HG02571 (cell line): Measurements from ENCODE around the gene UBQLN3.

Source experiments
- ATAC-seq: cut with Tn5 transposase; IDR thresholded peaks from one replicate; pipeline ENCODE4 v1.9.1; 2021; ENCODE audit warnings: mild to moderate bottlenecking, moderate library complexity; ENCODE audit not compliant: unreplicated experiment

UBQLN3 gene

GRCh38 chr11:5507177-5507932 is 2.4 kb downstream of the UBQLN3 start:
- no peak for ATAC-seq

DNA sequence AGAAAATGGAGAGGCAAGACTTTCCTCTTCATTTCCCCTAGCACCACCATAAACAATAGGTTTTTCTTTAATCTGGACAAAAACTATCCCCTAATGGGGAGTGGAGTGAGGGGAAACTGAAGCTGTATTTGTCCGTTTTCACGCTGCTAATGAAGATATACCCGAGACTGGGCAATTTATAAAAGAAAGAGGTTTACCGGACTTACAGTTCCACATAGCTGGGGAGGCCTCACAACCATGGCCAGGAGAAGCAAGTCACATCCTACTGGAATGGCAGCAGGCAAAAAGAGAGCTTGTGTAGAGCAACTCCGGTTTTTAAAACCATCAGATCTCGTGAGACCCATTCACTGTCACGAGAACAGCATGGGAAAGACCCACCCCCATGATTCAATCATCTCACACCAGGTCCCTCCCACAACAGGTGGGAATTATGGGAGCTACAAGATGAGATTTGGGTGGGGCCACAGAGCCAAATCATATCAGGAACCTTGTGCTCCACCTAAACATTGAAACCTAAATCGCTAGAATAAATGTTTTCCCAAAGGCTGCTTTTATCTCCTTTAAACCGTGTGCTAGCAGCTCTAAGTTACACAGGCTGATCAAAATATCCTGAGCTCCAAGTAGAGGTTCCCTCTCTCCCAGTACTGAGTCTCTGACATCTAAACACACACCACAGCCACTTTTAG is 4.3 kb downstream of the UBQLN3 start:
- ATAC-seq, result no peak

- no peak for ATAC-seq
Measured at GRCh38 chr11:5504403-5504921, 5.3 kb downstream of the UBQLN3 start.

DNA sequence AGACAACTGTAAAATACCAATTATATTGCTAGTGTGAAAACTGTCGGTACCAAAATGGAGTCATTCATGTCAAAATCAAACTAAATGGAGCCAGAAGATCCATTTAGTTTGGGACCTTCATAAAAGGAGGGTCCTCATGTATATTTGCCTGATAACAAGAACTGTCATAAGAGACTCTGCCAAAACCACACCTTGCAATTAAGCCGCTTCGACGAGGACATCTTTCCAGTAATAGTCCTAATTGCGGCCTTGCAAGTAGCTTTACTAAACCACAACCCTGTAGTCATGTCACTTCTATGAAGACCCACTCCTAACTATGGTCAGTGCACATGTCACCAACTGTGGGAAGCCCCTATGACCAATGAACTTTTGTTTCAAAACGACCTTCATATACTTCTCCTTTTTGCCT is 9.4 kb downstream of the UBQLN3 start:
- ATAC-seq, result no peak

DNA sequence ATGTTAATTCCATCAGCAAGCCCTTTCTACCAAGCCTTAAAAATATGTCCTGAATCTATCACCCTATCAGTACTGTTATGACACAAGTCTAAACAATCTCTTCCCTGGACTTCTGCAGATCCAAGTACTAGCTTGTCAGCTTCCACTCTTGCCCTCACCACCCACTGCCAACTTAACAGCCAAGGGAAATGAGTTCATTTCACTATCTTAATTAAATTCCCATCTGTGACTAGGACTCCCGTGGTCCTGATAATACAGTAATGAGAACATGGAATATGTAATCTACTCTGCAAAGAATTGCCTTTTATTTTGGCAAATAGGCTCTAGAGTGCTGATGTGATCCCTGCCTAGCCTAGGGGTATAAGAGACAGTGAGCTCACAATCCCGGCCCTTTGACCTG is 10.1 kb downstream of the UBQLN3 start:
- no peak for ATAC-seq

DNA sequence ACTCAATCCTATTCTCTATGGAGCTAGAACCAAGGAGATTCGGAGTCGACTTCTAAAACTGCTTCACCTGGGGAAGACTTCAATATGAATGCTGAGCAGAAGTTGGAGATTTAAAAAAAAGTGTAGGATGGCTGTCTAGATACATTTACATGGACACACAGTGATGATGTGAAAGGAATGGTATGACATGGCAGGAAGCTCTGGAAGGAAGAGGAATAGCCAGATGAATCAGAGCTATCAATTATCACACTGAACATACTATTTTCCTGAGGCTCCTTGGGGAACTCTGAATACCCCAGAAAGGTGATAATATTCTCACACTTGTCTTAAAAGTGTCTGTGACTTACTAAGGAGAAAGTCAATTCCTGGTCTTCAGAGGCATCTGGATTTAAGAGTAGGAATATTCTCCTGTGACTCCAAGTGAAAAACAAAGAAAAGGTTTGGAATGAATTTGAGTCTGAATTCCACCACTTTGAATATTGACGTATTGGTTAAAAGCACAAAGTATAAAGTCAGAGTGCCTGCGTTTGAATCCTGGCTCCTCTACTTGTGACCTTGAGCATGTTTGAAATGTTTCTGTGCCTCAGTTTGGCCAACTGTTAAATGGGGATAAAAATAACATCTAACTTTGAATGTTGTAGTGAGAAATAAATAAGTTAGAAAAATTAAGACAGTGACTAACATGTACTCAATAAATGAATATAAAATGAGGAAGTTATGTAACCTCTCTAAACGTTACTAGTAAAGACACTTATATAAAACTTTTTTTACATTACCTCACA is 20.0 kb downstream of the UBQLN3 start:
- ATAC-seq, result no peak

- no peak for ATAC-seq
Measured at GRCh38 chr11:5488798-5489399, 20.9 kb downstream of the UBQLN3 start.

- no peak for ATAC-seq
Measured at GRCh38 chr11:5488385-5488784, 21.4 kb downstream of the UBQLN3 start, which contains the start of gene OR52D1. Gene OR52D1, plus strand, starts transcription at chr11:5488685. Its CDS starts 22 bp downstream, at chr11:5488707.

GRCh38 chr11:5486421-5486820 is 23.3 kb downstream of the UBQLN3 start:
- ATAC-seq, result no peak

DNA sequence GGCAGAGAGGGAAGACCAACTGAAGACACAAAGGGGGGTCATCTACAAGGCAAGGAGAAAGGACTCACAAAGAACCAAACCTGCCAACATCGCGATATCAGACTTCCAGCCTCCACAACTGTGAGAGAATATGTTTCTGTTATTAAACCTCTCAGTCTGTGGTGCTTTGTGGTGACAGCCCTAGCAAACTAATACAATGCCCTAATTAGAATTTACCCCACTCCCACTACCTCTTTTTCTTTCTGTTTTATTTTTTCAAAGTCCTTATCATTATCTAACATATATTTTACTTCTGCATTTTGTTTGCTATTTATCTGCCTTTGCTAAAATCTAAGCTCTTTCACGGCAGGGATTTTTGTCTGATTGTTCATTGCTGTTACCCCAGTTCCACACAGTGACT is 23.8 kb downstream of the UBQLN3 start:
- ATAC-seq, result no peak

GRCh38 chr11:5476186-5476819 is 33.5 kb downstream of the UBQLN3 start:
- peak; percentile 63 for ATAC-seq

DNA sequence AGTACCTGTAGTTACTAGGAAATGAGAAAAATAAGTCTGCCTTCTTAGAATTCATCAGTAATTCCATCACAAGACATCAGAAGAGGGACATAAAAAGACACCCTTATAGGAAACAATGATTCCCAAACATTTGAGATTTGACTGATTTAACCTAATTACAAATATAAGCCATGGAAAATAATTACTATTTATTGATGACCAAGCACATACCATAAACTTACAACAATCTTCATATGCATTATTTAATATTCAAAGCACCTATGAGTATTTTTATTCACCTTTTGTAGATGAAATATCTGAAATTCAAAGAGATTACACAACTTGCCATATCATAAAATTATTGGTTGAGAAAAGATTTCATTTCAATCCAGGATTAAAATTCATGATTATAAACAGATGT is 35.8 kb downstream of the UBQLN3 start:
- no peak for ATAC-seq

DNA sequence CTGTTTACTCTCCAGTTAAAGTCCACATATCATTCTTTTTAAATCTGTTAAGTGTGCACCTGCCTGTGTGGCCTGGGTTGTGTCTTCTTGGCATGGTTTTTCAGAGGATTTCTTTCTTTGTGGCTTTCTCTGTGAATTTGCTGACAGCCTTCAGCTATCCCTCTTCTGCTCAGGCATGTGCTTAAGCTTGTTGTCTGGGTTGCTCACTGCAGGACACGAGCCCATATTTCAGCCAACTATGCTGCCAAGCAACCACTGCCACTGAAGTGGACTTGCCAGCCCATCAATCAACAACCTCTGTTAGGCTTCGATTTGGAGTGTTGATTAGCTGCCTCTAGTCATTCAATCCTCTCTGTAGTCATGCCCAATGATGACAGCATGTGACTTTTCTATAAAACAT is 42.2 kb downstream of the UBQLN3 start:
- no peak for ATAC-seq

DNA sequence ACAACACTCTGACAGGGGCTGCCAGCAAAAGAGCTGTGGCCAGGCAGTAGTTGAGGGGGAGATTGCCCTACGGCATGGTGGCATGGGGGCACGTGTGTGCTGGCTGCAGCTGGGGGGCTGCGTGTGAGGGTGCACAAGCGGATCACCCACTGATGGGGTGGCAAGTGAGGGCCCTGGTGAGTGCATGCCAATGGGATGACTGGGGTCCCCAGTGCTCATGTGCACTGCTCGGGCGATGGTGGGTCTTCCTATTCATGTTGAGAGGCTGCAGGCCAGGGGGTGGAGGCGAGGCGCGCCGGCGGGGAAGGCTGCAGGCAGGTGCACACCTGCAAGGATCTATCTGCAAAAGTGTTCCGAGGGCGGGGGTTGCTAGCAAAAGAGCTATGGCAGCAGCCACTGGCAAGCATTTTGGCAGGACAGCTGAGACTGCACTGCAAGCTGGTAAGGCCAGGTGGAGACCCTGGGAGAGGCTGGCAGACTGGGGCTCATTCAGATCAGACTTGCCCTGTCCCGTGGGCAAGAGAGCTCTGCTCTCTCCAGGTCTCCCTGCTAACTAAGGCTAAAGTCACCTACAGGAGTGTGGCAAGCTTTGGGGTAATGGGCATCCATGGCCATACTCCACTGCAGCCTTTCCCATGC is 48.7 kb downstream of the UBQLN3 start:
- ATAC-seq, result no peak
